Measurements from ENCODE around the gene H2BK1. TPM values are rescaled to one million over a fixed set of nuclear protein-coding genes. Genes with fewer than 3 reads are reported as not detected.

The H2BK1 gene
- total and polyA plus RNA-seq, 9 donors = not detected

GRCh38 chr7:151232091-151232916, 22.0 kb upstream of the H2BK1 start, which contains the start of gene CHPF2:
CHPF2 (plus strand) TSS chr7:151232483; CDS start chr7:151234012, 1,529 bp downstream.
- H3K4me1 ChIP-seq (ENCODE audit: control insufficient read depth, insufficient read depth, low read length) = peaks cover 26% of the 10 kb centered on the region
- no peaks in the 10 kb centered on the region for H3K27me3 ChIP-seq (ENCODE audit: control insufficient read depth, insufficient read depth, low read length)
- peaks cover 29% of the 10 kb centered on the region for H3K36me3 ChIP-seq (ENCODE audit: control insufficient read depth, insufficient read depth, low read length)
- no peaks in the 10 kb centered on the region for H3K9me3 ChIP-seq (replicated peaks; ENCODE audit: control insufficient read depth, low read depth, low read length)
- DNase-seq = peak; percentile 94
- H3K27ac ChIP-seq (ENCODE audit: low read length) = peak within 1 kb of the TSS; percentile 74
- H3K4me3 ChIP-seq (ENCODE audit: low read length) = peak within 1 kb of the TSS; percentile 91
- under 1% methylated on average over 78 of the region's 79 CpGs for WGBS (ENCODE audit: insufficient coverage)

GRCh38 chr7:151231080-151231479, 20.8 kb upstream of the H2BK1 start:
- Histone ChIP-seq H3K36me3 (ENCODE audit: control insufficient read depth, insufficient read depth, low read length) (peaks cover 17% of the 10 kb centered on the region), H3K4me1 (ENCODE audit: control insufficient read depth, insufficient read depth, low read length) (peaks cover 29% of the 10 kb centered on the region), H3K27ac (ENCODE audit: low read length) (no peak overlapping the region), H3K4me3 (ENCODE audit: low read length) (no peak overlapping the region), H3K27me3 (ENCODE audit: control insufficient read depth, insufficient read depth, low read length) (no peaks in the 10 kb centered on the region), H3K9me3 (replicated peaks; ENCODE audit: control insufficient read depth, low read depth, low read length) (no peaks in the 10 kb centered on the region)
- no CpG with 5 or more reads among the region's 1 CpG for WGBS (ENCODE audit: insufficient coverage)
- DNase-seq = no peak

- Histone ChIP-seq H3K27me3 (ENCODE audit: control insufficient read depth, insufficient read depth, low read length) (no peaks in the 10 kb centered on the region), H3K27ac (ENCODE audit: low read length) (no peak overlapping the region), H3K36me3 (ENCODE audit: control insufficient read depth, insufficient read depth, low read length) (peaks cover 16% of the 10 kb centered on the region), H3K4me1 (ENCODE audit: control insufficient read depth, insufficient read depth, low read length) (peaks cover 32% of the 10 kb centered on the region), H3K4me3 (ENCODE audit: low read length) (no peak overlapping the region), H3K9me3 (replicated peaks; ENCODE audit: control insufficient read depth, low read depth, low read length) (no peaks in the 10 kb centered on the region)
- DNase-seq = no peak
- WGBS (ENCODE audit: insufficient coverage) = no CpG with 5 or more reads among the region's 10 CpGs
Measured at GRCh38 chr7:151229249-151229648, 19.0 kb upstream of the H2BK1 start.

DNA sequence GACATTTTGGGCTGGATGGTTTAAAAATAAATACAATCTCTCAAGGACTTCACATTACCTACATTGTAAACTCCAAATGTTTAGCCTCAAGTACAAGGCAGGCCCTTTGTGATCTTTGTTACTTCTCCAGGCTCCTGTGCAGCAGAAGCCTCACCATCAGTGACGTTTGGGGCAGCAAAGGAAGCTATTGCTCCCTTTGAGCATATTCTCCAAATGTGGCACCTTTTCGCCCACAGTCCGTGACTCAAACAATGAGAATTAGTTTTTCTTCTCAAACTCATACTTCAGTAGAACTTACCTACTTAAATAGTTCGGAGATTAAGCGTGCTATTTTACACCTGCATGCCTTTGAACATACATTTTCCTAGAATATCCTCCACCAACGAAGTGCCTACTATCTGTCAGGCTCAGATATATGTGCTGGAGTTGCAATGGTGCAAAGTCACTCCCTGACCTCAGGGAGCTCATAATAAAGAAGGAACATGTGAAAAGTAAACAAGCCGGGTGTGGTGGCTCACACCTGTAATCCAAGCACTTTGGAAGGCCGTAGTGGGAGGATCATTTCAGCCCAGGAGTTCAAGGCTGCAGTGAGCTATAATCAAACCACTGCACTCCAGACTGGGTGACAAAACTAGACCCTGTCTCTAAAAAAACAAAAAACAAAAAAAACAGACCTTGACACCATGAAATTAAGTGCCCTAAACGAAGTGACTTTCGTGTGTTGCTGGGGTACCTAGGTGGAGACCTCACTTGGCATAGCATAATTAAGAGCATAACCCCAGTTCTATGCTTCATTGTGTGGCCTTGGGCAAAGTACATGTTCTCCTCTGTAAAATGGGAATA, 18.0 kb upstream of the H2BK1 start:
- no peak for DNase-seq
- Histone ChIP-seq H3K4me3 (ENCODE audit: low read length) (peak overlapping the region; percentile 70), H3K36me3 (ENCODE audit: control insufficient read depth, insufficient read depth, low read length) (peaks cover 21% of the 10 kb centered on the region), H3K27ac (ENCODE audit: low read length) (peak overlapping the region; percentile 88), H3K27me3 (ENCODE audit: control insufficient read depth, insufficient read depth, low read length) (no peaks in the 10 kb centered on the region), H3K9me3 (replicated peaks; ENCODE audit: control insufficient read depth, low read depth, low read length) (no peaks in the 10 kb centered on the region), H3K4me1 (ENCODE audit: control insufficient read depth, insufficient read depth, low read length) (peaks cover 25% of the 10 kb centered on the region)
- 66% methylated on average over 5 of the region's 10 CpGs for WGBS (ENCODE audit: insufficient coverage)

DNA sequence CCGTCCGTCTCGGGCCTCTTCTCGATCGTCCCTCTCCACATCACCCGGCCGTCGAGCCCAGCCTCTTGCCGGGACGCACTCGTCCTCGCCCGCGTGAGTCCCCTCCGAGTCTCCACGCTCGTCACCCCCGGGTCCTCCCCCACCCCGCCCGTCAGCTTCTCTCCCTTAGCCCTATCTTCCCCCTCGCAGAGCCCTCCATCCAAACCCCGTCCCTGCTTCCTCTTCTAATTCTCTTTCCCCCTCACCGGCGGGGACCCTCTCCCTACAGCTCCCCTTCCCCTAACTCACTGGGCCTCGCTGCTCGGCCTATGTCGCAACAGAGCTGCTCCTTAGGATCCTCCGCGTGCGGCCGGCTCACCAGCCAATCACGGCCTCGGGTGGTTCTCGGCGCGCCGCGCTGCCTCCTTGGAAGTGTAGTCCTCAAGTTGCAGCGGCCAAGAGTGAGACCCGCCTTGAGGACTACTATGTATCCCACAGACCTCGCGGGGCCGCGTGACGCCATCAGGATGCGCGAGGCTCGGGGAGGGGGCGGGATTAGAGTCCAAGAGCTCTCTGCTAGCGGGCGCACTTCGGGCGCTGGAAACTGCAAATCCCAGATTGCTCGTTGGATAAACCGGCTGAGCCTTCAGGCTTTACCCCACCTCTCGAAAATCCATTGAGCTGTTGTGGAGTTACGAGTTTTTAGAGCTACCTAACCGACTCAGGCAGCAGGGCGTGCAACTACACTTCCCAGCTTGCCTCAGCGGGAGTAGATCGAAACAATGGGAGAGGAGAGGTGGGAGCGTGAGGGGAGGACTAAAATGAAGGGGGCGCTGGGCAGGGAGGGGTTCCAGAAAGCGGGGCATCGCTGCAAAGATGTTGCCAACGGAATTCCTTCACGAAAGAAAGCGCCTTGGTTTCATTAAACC, 16.8 kb upstream of the H2BK1 start, which contains the start of gene ABCF2:
Gene ABCF2, minus strand, starts transcription at position 331 of the 908 bp plus-strand sequence. CDS start 747 bp downstream, outside the sequence.
- peak within 1 kb of the TSS; percentile 70 for H3K4me3 ChIP-seq (ENCODE audit: low read length)
- under 1% methylated on average over 64 of the region's 68 CpGs for WGBS (ENCODE audit: insufficient coverage)

GRCh38 chr7:151226560-151226874, 16.2 kb upstream of the H2BK1 start:
- Histone ChIP-seq H3K9me3 (replicated peaks; ENCODE audit: control insufficient read depth, low read depth, low read length) (no peaks in the 10 kb centered on the region), H3K36me3 (ENCODE audit: control insufficient read depth, insufficient read depth, low read length) (peaks cover 35% of the 10 kb centered on the region), H3K4me3 (ENCODE audit: low read length) (peak overlapping the region; percentile 70), H3K27me3 (ENCODE audit: control insufficient read depth, insufficient read depth, low read length) (no peaks in the 10 kb centered on the region), H3K27ac (ENCODE audit: low read length) (no peak overlapping the region), H3K4me1 (ENCODE audit: control insufficient read depth, insufficient read depth, low read length) (peaks cover 14% of the 10 kb centered on the region)
- WGBS (ENCODE audit: insufficient coverage) = 1% methylated on average over 15 of the region's 15 CpGs
- DNase-seq = no peak

More for the DNA sequence above, 16.8 kb upstream of the H2BK1 start, which contains the start of gene ABCF2:
- H3K36me3 ChIP-seq (ENCODE audit: control insufficient read depth, insufficient read depth, low read length) = peaks cover 32% of the 10 kb centered on the region
- H3K27me3 ChIP-seq (ENCODE audit: control insufficient read depth, insufficient read depth, low read length) = no peaks in the 10 kb centered on the region
- peaks cover 18% of the 10 kb centered on the region for H3K4me1 ChIP-seq (ENCODE audit: control insufficient read depth, insufficient read depth, low read length)
- H3K9me3 ChIP-seq (replicated peaks; ENCODE audit: control insufficient read depth, low read depth, low read length) = no peaks in the 10 kb centered on the region
- DNase-seq = peak; percentile 100
- H3K27ac ChIP-seq (ENCODE audit: low read length) = peak within 1 kb of the TSS; percentile 88

GRCh38 chr7:151225948-151226510, 15.7 kb upstream of the H2BK1 start:
- peak overlapping the region; percentile 70 for H3K4me3 ChIP-seq (ENCODE audit: low read length)

GRCh38 chr7:151223728-151224127, 13.4 kb upstream of the H2BK1 start:
- DNase-seq = no peak
- 87% methylated on average over 10 of the region's 14 CpGs for WGBS (ENCODE audit: insufficient coverage)
- Histone ChIP-seq H3K4me3 (ENCODE audit: low read length) (no peak overlapping the region), H3K27ac (ENCODE audit: low read length) (no peak overlapping the region), H3K4me1 (ENCODE audit: control insufficient read depth, insufficient read depth, low read length) (peaks cover 14% of the 10 kb centered on the region), H3K9me3 (replicated peaks; ENCODE audit: control insufficient read depth, low read depth, low read length) (no peaks in the 10 kb centered on the region), H3K27me3 (ENCODE audit: control insufficient read depth, insufficient read depth, low read length) (no peaks in the 10 kb centered on the region), H3K36me3 (ENCODE audit: control insufficient read depth, insufficient read depth, low read length) (peaks cover 52% of the 10 kb centered on the region)

More at GRCh38 chr7:151225948-151226510, 15.7 kb upstream of the H2BK1 start:
- Histone ChIP-seq H3K27ac (ENCODE audit: low read length) (no peak overlapping the region), H3K4me1 (ENCODE audit: control insufficient read depth, insufficient read depth, low read length) (peaks cover 14% of the 10 kb centered on the region), H3K36me3 (ENCODE audit: control insufficient read depth, insufficient read depth, low read length) (peaks cover 38% of the 10 kb centered on the region), H3K9me3 (replicated peaks; ENCODE audit: control insufficient read depth, low read depth, low read length) (no peaks in the 10 kb centered on the region), H3K27me3 (ENCODE audit: control insufficient read depth, insufficient read depth, low read length) (no peaks in the 10 kb centered on the region)
- no peak for DNase-seq
- WGBS (ENCODE audit: insufficient coverage) = 78% methylated on average over 5 of the region's 8 CpGs

DNA sequence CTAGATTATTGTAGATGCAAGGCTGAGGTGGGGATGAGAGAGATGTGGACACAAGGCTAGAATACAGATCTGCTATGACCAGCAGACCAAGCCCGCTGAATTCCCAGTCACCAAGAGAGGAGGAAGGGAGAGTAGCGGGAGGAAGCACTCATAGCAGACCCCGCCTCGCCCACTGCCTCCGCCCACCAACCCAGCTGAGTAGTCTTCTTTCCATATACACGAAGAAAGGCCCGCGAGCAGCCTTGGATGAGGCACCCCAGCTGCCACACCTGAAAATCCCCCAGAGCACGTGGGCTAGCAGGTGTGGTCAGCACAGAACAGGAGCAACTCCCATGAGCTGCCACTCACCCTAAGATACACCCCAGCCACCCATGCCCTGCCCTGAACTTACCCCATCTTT, 7.9 kb upstream of the H2BK1 start:
- Histone ChIP-seq H3K4me3 (ENCODE audit: low read length) (no peak overlapping the region), H3K27ac (ENCODE audit: low read length) (no peak overlapping the region), H3K27me3 (ENCODE audit: control insufficient read depth, insufficient read depth, low read length) (no peaks in the 10 kb centered on the region), H3K4me1 (ENCODE audit: control insufficient read depth, insufficient read depth, low read length) (no peaks in the 10 kb centered on the region), H3K36me3 (ENCODE audit: control insufficient read depth, insufficient read depth, low read length) (peaks cover 77% of the 10 kb centered on the region), H3K9me3 (replicated peaks; ENCODE audit: control insufficient read depth, low read depth, low read length) (no peaks in the 10 kb centered on the region)
- no CpG with 5 or more reads among the region's 9 CpGs for WGBS (ENCODE audit: insufficient coverage)
- DNase-seq = no peak
